ENCODE measurements around the gene PRXL2B.

The PRXL2B gene

GRCh38 chr1:2633366-2633935 is 46.9 kb downstream of the PRXL2B start:
- FAIRE-seq (no peak), DNase-seq (ENCODE audit: low spot score) (no peak)

- DNase-seq (ENCODE audit: low spot score) (no peak), FAIRE-seq (no peak)
Observed at GRCh38 chr1:2633936-2634491, 47.4 kb downstream of the PRXL2B start.

DNA sequence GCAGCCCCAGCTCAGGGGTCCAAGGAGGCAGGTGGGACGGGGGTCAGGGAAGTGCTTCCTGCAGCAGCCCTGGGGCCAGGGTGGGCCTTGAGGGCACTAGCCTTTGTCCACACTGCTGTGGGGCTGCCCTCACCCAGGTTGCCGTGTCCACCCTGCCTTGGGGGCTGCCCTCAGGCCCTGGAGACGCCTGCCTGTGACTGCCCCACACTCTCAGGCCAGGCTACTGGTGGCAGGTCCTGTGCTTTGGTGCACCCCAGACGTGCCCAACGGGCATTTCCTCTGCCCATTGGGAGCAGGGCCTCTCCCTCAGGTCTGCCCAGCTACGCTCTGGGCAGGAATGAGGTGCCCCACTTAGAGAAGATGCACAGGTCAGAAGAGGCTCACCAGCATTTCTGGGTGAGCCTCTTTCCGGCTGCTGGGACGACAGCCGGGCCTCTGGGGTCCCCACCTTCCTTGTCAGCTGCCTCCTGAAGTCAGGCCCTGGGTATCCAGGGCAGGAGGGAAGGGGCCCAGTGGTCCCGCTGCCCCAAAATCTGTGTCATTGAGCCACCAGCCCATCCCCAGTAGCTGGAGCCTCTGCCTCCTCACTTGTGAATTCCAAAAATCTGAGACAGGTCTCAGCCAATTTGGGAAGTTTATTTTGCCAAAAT is 48.9 kb downstream of the PRXL2B start:
- FAIRE-seq: no peak
- no peak for DNase-seq (ENCODE audit: low spot score)

GRCh38 chr1:2636733-2637132 is 50.2 kb downstream of the PRXL2B start:
- no peak for DNase-seq (ENCODE audit: low spot score)
- no peak for FAIRE-seq

GRCh38 chr1:2637442-2638145 is 51.0 kb downstream of the PRXL2B start:
- FAIRE-seq (no peak), DNase-seq (ENCODE audit: low spot score) (no peak)

DNA sequence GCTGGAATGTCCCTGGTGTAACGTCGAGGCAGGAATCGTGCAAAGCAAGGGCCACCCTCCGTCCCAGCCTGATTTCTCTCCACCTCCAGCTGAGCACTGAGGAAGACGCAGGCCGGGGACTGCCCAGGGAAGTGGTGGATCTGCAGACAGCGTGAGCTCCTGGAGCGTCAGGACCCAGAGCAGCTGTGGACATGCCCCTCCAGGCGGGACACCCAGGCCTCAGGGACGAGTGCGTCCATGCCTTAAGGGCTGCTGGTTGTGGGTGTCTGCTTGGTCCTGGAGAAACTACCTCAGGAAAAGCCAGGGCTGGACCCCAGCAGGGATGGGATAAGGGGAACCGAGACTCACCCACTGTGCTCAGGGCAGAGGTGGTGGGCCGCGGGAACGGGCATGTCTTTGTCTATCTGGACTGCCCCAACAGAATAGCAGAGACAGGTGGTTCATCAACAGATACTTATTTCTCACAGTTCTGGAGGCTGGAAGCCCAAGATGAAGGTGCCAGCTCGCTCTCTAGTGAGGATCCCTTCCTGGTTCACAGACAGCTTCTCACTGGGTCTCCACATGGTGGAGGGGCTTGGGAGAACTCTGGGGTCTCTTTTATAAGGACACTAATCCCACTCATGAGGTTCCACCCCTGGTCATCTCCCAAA is 52.0 kb downstream of the PRXL2B start:
- no peak for FAIRE-seq
- no peak for DNase-seq (ENCODE audit: low spot score)

DNA sequence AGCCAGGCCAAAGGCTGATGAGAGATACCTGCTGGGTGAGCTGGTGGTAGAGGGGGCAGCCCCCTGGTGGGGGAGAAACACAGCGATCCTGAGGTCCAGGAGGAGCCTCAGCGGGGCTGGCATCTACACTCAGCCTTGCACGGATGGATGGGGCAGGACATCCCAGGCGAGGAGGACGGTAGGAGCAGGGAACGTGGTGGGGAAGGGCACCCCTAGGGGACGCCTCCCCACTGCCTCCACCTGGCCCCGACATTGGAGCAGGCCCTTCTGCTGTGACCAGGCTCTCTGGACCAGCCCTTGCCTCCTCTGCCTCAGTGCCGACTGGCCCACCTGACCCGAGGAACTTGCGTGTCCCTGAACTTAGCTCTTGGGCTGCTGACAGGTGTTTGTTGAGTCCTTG is 52.6 kb downstream of the PRXL2B start:
- DNase-seq (ENCODE audit: low spot score) (no peak), FAIRE-seq (no peak)

DNA sequence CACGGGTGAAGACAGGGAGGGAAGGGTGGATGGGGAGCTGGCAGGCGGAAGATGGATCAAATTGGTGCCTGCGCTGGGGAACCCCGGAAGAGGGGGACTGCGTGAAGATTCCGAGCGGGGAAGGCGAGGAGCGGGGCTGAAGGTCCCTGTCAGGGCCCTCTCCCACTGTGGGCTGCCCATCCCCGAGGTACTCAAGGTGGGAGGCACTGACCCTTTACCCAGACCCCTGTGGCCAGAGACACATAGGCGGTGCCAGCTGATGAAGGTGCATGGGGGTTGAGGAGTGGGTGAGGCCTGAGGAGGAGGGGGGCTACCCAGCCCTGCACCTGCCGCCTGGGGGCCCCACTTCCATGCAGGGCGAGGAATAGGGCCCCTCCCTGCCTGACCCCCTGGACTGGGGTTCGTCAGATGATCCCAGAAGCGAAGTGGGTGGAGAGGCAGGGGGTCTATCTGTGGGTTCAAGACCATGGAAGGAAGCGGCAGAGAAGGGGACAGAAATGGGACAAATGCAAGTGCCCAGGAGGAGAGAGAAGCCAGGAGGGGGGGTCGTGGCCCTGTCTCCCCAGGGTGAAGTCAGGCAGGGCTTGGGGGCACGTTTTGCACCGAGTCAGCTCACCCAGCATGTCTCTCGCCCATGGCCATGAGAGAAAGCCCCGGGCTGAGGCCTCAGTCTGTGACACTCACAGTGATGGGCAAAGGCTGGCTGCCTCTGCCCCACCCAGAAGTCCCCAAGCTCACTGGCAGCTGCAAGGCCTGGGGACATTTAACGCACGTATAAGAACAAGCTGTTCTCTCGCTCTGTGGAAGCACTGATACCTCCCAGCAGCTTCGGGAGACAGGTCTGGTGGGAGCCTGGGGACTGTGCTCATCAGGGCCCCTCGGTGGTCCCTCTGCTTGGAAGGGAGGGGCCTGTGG is 53.3 kb downstream of the PRXL2B start:
- FAIRE-seq (no peak), DNase-seq (ENCODE audit: low spot score) (no peak)

GRCh38 chr1:2640626-2641025 is 54.0 kb downstream of the PRXL2B start:
- no peak for FAIRE-seq
- no peak for DNase-seq (ENCODE audit: low spot score)
